C4-2B (cell line): ENCODE measurements around the gene SRSF5.

Experiments
- CTCF ChIP-seq: fragments of 450-650 bp; conservative IDR thresholded peaks from 2 replicates; pipeline ENCODE4 v1.5.1; 2017; ENCODE audit warnings: mild to moderate bottlenecking
- ZFX ChIP-seq: fragments of 450-650 bp; IDR thresholded peaks from 2 replicates; pipeline ENCODE4 v1.6.1; 2017

DNA sequence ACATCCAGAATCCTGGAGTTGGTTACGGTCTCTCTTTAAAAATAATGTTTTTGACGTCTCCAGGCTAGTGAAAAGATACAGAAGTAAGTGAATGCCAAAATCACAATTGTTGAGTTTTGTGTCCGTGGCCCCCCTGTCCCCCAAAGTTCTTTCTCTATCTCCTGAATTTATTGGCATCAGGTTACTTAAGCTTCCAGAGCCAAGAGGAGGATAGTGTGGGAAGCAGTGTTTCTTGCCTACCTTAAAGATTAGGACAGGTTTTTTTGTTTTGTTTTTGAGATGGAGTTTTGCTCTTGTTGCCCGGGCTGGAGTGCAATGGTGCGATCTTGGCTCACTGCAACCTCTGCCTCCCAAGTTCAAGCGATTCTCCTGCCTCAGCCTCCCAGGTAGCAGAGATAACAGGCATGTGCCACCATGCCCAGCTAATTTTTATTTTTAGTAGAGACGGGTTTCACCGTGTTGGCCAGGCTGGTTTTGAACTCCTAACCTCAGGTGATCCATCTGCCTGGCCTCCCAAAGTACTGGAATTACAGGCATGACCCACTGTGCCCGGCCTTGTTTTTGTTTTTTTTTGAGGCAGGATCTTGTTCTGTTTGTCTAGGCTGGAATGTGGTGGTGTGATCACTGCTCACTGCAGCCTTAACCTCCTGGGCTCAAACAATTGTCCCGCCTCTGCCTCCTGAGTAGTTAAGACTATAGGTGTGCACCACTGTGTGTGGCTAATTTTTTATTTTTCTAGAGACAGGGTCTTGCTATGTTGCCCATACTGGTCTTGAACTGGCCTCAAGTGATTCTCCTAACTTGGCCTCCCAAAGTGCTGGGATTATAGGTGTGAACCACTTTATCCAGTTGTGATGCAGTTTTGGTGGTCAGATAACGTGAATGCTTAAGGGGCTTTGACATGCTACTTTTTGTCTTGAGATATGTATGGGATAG is 5.4 kb downstream of the SRSF5 start:
- TF ChIP-seq ZFX, result no peak
- TF ChIP-seq CTCF, result no peak
